Activated T-cell treated with anti-CD3 and anti-CD28 coated beads, Interleukin-2, amount 50 U/mL, for 4 hours (primary cell): Measurements from ENCODE around the gene GORASP1. TPM values are rescaled to one million over a fixed set of nuclear protein-coding genes. Genes with fewer than 3 reads are reported as not detected.

Experiments
- ATAC-seq, 2 donors: fragments of 200-7000 bp; cut with Tn5 transposase; one replicate each; pipeline ENCODE4 v1.10.0; 2021
- DNase-seq: peaks from one replicate; pipeline ENCODE4 v3.0.0-alpha.2; 2020
- H3K27me3 Mint-ChIP-seq: one replicate; pipeline ENCODE4 v1.8.0; 2021; ENCODE audit warnings: low read depth, mixed read lengths
- H3K36me3 Mint-ChIP-seq: one replicate; pipeline ENCODE4 v1.8.0; 2022; ENCODE audit warnings: mixed read lengths; ENCODE audit not compliant: insufficient read depth
- H3K4me1 Mint-ChIP-seq: one replicate; pipeline ENCODE4 v1.8.0; 2021; ENCODE audit warnings: low read depth, mixed read lengths
- H3K4me3 Mint-ChIP-seq: one replicate; pipeline ENCODE4 v1.8.0; 2021; ENCODE audit warnings: mild to moderate bottlenecking, moderate library complexity, mixed read lengths
- H3K9me3 Mint-ChIP-seq: one replicate; pipeline ENCODE4 v1.8.0; 2021; ENCODE audit warnings: mixed read lengths
- total RNA-seq, 3 donors: library from RNA; stranded (reverse); gene quantifications; one replicate each; pipeline ENCODE4 v1.2.1, GENCODE V29; 2021

GORASP1 gene
- total RNA-seq, 3 donors from 2014 or later, result 31.8 to 34.7 (median 33.0) TPM

- Mint-ChIP-seq H3K27me3 (no peaks in the 10 kb centered on the region), H3K36me3 (no peaks in the 10 kb centered on the region), H3K4me3 (no peak overlapping the region), H3K4me1 (peaks cover under 1% of the 10 kb centered on the region), H3K9me3 (no peaks in the 10 kb centered on the region)
- DNase-seq (no peak), ATAC-seq (no peak)
These were observed 14.2 kb upstream of the GORASP1 start for GRCh38 chr3:39121621-39122020.

- ATAC-seq (no peak), DNase-seq (no peak)
- H3K4me3 Mint-ChIP-seq, result no peak overlapping the region
- no peaks in the 10 kb centered on the region for H3K9me3 Mint-ChIP-seq
- no peaks in the 10 kb centered on the region for H3K27me3 Mint-ChIP-seq
- no peaks in the 10 kb centered on the region for H3K4me1 Mint-ChIP-seq
- no peaks in the 10 kb centered on the region for H3K36me3 Mint-ChIP-seq
These were observed 11.7 kb upstream of the GORASP1 start for GRCh38 chr3:39118931-39119660.

GRCh38 chr3:39118079-39118478 is 10.7 kb upstream of the GORASP1 start:
- Mint-ChIP-seq H3K27me3 (no peaks in the 10 kb centered on the region), H3K4me1 (no peaks in the 10 kb centered on the region), H3K4me3 (no peak overlapping the region), H3K36me3 (no peaks in the 10 kb centered on the region), H3K9me3 (no peaks in the 10 kb centered on the region)
- ATAC-seq (no peak), DNase-seq (no peak)

- ATAC-seq, result no peak
- Mint-ChIP-seq H3K4me3 (no peak overlapping the region), H3K9me3 (no peaks in the 10 kb centered on the region), H3K27me3 (no peaks in the 10 kb centered on the region), H3K4me1 (no peaks in the 10 kb centered on the region), H3K36me3 (no peaks in the 10 kb centered on the region)
- DNase-seq, result no peak
These were observed 8.4 kb upstream of the GORASP1 start for GRCh38 chr3:39115870-39116269.

GRCh38 chr3:39114456-39114855 is 7.0 kb upstream of the GORASP1 start:
- H3K36me3 Mint-ChIP-seq, result no peaks in the 10 kb centered on the region
- no peak for DNase-seq
- no peaks in the 10 kb centered on the region for H3K27me3 Mint-ChIP-seq
- H3K4me3 Mint-ChIP-seq, result no peak overlapping the region
- no peaks in the 10 kb centered on the region for H3K9me3 Mint-ChIP-seq
- H3K4me1 Mint-ChIP-seq, result no peaks in the 10 kb centered on the region
- ATAC-seq, result no peak

- peaks cover 12% of the 10 kb centered on the region for H3K4me1 Mint-ChIP-seq
- H3K4me3 Mint-ChIP-seq, result no peak overlapping the region
- H3K36me3 Mint-ChIP-seq, result peaks cover 2% of the 10 kb centered on the region
- H3K27me3 Mint-ChIP-seq, result no peaks in the 10 kb centered on the region
- no peaks in the 10 kb centered on the region for H3K9me3 Mint-ChIP-seq
- DNase-seq (no peak), ATAC-seq (no peak)
These were observed 5.9 kb upstream of the GORASP1 start for GRCh38 chr3:39113291-39113690.

- DNase-seq (no peak), ATAC-seq (no peak)
- Mint-ChIP-seq H3K4me3 (no peak overlapping the region), H3K4me1 (peaks cover 19% of the 10 kb centered on the region), H3K27me3 (no peaks in the 10 kb centered on the region), H3K9me3 (no peaks in the 10 kb centered on the region), H3K36me3 (peaks cover 2% of the 10 kb centered on the region)
These were observed 5.1 kb upstream of the GORASP1 start for GRCh38 chr3:39112535-39112934.

- DNase-seq, result no peak
These were observed 4.7 kb upstream of the GORASP1 start for GRCh38 chr3:39112113-39112512.

GRCh38 chr3:39110041-39110639 is 2.7 kb upstream of the GORASP1 start:
- no peaks in the 10 kb centered on the region for H3K27me3 Mint-ChIP-seq
- no peak overlapping the region for H3K4me3 Mint-ChIP-seq
- ATAC-seq (no peak), DNase-seq (no peak)
- peaks cover 36% of the 10 kb centered on the region for H3K4me1 Mint-ChIP-seq
- H3K9me3 Mint-ChIP-seq, result no peaks in the 10 kb centered on the region
- peaks cover 2% of the 10 kb centered on the region for H3K36me3 Mint-ChIP-seq

More at GRCh38 chr3:39112113-39112512, 4.7 kb upstream of the GORASP1 start:
- H3K36me3 Mint-ChIP-seq, result peaks cover 2% of the 10 kb centered on the region
- H3K27me3 Mint-ChIP-seq, result no peaks in the 10 kb centered on the region
- H3K9me3 Mint-ChIP-seq, result no peaks in the 10 kb centered on the region
- peaks cover 19% of the 10 kb centered on the region for H3K4me1 Mint-ChIP-seq
- H3K4me3 Mint-ChIP-seq, result no peak overlapping the region
- ATAC-seq, result no peak

GRCh38 chr3:39109086-39109485 is 1.7 kb upstream of the GORASP1 start:
- H3K4me3 Mint-ChIP-seq, result peak overlapping the region; percentile 92

GRCh38 chr3:39108200-39108710 is 828 bp upstream of the GORASP1 start:
- H3K27me3 Mint-ChIP-seq, result no peaks in the 10 kb centered on the region
- H3K36me3 Mint-ChIP-seq, result peaks cover 2% of the 10 kb centered on the region
- DNase-seq, result no peak
- ATAC-seq, result peak; percentile 2 to 13
- no peaks in the 10 kb centered on the region for H3K9me3 Mint-ChIP-seq
- peaks cover 44% of the 10 kb centered on the region for H3K4me1 Mint-ChIP-seq
- H3K4me3 Mint-ChIP-seq, result peak overlapping the region; percentile 92

More at GRCh38 chr3:39109086-39109485, 1.7 kb upstream of the GORASP1 start:
- peaks cover 41% of the 10 kb centered on the region for H3K4me1 Mint-ChIP-seq
- H3K9me3 Mint-ChIP-seq, result no peaks in the 10 kb centered on the region
- ATAC-seq, result no peak
- H3K36me3 Mint-ChIP-seq, result peaks cover 2% of the 10 kb centered on the region
- no peaks in the 10 kb centered on the region for H3K27me3 Mint-ChIP-seq
- no peak for DNase-seq

GRCh38 chr3:39106851-39107387 is 508 bp downstream of the GORASP1 start:
- Mint-ChIP-seq H3K27me3 (no peaks in the 10 kb centered on the region), H3K4me1 (peaks cover 49% of the 10 kb centered on the region), H3K4me3 (peak overlapping the region; percentile 88), H3K9me3 (no peaks in the 10 kb centered on the region), H3K36me3 (peaks cover 2% of the 10 kb centered on the region)
- DNase-seq, result no peak
- peak; percentile 27 to 38 for ATAC-seq

GRCh38 chr3:39106281-39106811 is 1.1 kb downstream of the GORASP1 start:
- Mint-ChIP-seq H3K36me3 (peaks cover 2% of the 10 kb centered on the region), H3K9me3 (no peaks in the 10 kb centered on the region), H3K4me1 (peaks cover 53% of the 10 kb centered on the region), H3K4me3 (peak overlapping the region; percentile 88), H3K27me3 (no peaks in the 10 kb centered on the region)
- ATAC-seq (no peak), DNase-seq (no peak)

- no peak for DNase-seq
- H3K9me3 Mint-ChIP-seq, result no peaks in the 10 kb centered on the region
- no peaks in the 10 kb centered on the region for H3K27me3 Mint-ChIP-seq
- peaks cover 55% of the 10 kb centered on the region for H3K4me1 Mint-ChIP-seq
- H3K36me3 Mint-ChIP-seq, result peaks cover 2% of the 10 kb centered on the region
- peak overlapping the region; percentile 88 for H3K4me3 Mint-ChIP-seq
- ATAC-seq, result no peak
These were observed 1.8 kb downstream of the GORASP1 start for GRCh38 chr3:39105687-39106063.
